RKO (cell line): ENCODE measurements around the gene ALPG.

Experiments
- DNase-seq: peaks from one replicate; pipeline ENCODE4 v3.0.0-alpha.2; 2016; ENCODE audit warnings: low spot score

The ALPG gene

GRCh38 chr2:232457121-232458011, 50.7 kb downstream of the ALPG start:
- DNase-seq = no peak

GRCh38 chr2:232458051-232458660, 51.5 kb downstream of the ALPG start:
- DNase-seq = no peak

- DNase-seq = no peak
Observed at GRCh38 chr2:232458661-232459418, 52.2 kb downstream of the ALPG start.

- no peak for DNase-seq
Observed at GRCh38 chr2:232459419-232460035, 52.9 kb downstream of the ALPG start.

GRCh38 chr2:232460171-232460570, 53.5 kb downstream of the ALPG start:
- no peak for DNase-seq
